NCI-H526 (cell line): ENCODE measurements around the gene APLNR.
A peak's percentile ranks its signal among the peaks of the same experiment; 100 is the strongest.

Source experiments
- DNase-seq, 2 experiments: peaks; one replicate each; lab custom pipeline; 2025; lab: John Stamatoyannopoulos, UW

Gene APLNR

DNA sequence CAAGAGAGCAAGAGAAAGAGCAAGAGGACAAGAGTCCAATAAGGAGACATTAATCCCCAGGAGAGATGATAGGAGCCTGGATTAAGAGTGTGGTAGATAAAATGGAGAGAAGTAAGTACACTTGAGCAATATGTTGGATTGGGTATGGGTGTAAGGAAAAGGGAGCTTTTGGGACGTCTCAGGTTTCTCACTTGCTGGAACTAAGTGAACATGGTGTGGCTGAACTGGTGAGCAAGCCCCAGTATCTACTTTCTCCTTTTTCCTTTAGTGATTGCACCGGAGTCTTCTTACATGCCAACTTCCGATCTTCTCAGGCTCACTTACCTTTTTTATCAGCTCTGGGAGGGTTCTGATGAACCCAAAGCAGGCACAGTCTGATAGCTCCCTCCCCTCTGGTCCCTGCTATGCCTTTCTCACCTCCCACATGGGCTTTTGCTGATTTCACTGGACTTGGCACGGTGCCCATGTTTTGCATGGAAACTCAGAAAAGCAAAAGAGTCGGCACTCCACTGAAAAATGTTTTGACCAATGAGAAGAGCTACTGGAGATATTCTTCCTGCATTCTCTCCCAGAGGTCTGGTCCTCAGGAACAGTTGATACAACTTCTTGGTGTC, 14.5 kb upstream of the APLNR start:
- DNase-seq: no peak

DNA sequence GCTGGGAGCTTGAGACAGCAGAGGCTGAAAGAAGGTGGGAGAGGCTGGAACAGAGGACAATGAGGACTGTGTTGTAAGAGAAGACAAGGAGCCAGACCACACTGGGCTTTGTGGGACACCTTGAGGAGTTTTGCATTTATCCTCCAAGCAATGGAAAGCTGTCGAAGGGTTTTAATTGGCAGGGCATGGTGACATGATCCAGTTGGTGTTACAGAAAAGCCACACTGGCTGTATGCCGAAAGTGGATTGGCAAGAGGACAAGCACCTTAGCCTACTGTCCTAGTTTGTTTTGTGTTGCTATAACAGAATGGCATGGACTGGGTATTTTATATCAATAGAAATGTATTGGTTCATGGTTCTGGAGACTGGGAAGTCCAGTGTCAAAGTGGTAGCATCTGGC, 14.0 kb upstream of the APLNR start:
- DNase-seq: no peak

DNA sequence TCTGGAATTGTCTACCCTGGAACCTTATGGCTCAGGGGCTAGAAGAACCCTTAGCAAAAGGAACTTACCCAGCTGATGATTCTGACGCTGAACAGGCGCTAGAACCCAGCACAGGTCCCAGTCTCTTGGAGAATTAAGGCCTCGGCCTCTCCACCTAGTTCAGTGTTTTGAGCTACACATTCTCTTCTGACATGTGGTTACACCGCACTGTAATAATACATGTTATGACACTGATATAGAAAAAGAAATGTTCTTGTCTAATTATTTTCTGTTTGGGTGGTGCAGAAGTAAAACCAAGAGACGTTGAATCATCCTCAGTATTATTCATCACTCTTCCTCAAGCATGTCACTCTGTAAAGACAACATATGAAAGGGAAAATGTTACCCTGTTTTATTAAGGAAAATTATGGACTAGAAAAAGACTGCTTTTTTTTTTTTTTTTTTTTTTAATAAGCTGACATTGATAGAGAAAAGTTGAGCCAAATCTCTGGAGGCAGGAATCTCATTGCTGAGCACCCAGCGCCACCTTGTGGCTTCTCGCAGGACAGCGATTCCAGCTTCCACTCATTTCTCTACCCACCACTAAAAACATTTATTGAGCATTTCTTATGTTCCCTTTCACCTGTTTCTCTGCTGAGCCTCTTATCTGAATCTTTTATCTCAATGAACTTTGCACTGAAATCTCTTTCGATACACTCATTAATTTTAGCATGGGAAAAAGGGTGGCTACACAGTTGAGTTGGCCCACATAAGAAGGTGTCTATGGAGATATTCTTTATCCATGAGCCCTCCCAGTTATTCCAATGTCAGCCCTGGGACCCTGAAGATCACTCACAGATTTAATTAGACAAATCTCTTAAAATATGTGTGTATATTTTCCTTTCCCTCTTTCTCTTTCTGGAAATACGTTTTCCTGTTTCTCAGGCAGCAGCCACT, 12.6 kb upstream of the APLNR start:
- DNase-seq: peak in 1 of 2 experiments; percentile 65

DNA sequence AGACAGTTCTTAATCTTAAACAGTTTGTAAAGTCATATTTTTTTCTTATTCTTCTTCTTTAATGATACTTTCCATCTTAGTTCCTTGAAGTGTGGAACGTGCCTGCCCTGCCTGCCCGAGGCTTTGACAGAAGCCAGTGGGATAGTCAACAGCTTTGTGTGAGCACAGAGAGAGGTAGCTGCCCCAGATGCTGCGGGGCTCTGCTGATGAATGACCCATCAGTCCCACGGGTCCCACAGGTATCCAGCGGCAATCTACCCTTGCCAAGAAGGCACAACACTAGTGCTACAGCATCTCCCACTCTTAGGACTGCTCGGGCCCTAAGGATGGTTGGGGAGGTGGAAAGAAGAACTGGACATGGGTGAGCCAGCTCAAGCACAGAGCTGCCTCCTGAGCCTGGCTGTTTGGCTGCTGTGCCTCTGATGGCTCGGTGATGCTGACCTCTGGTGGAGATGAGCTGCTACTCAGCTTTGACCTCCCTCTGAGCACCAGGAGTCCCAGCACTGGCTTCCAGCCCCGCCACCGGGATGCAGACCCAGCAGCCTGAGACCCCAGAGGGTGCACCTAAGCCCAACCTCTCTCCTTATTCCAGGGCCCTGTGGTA, 11.8 kb upstream of the APLNR start:
- DNase-seq: peak; percentile 34 to 81

DNA sequence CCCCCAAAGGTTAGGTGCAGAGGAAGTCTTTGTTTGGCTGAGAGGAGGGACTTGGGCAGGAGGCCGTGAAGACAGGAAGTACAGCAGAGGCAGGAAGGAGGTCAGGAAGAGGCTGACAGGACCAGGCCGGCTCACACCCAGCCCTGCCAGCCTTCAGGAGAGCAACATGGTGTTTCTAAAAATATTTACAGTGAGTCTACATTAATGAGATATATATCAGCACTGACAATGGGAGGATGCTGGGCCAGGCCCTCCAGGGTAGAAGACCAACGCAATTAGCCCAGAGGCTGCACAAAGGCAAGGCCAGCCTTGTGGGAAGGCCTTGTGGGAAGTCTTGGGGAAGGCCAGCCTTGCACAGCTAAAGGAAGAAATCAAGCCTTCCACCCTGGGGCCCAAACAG, 7.9 kb upstream of the APLNR start:
- DNase-seq: no peak

DNA sequence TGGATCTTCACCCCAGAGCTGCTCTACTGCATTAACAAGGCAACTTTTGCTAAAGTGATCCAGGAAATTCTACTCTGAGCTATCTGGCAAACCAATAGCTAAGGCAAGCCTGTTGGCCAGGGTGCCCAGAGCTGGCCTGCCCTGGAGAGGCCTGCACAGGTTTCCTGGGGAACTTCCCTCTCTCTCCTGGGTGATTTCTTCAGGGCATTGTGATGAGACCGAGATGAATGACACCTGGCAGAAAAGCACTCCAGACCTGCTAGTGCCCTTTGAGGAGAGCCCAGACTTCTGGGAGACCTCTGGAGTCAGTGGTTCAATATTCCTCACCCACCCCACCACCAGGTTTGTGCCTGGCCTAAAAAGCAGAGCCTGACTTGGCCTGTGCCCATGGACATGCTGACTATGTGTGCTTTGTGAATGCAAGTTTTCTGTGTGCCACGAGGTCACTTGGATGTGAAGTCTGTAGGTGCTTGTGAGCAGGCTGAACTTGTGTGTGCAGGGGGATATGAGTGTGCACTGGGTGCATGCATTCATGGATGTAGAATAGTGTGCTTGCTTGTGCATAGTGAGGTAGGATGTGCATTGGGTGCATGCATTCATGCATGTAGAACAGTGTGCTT, 4.4 kb upstream of the APLNR start:
- no peak for DNase-seq

DNA sequence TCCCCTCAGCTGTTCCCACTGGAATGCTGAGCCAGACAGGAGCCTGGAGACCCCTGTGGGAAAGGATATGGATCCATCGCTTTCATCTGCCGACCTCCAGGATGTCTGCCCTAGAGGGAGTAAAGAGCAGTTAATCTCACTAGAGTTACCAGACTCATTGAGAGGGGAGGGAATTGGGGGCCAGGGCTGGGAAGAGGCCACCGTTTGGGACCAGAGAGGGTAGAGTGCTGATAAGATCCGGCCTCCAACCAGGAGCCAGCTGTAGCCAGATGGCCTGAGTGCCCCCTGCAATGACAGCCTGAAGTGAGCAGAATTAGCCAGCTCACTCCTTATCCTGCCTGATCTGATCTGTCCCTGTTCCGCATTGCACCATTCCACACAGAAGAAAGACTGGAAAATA, 3.7 kb upstream of the APLNR start:
- no peak for DNase-seq

DNA sequence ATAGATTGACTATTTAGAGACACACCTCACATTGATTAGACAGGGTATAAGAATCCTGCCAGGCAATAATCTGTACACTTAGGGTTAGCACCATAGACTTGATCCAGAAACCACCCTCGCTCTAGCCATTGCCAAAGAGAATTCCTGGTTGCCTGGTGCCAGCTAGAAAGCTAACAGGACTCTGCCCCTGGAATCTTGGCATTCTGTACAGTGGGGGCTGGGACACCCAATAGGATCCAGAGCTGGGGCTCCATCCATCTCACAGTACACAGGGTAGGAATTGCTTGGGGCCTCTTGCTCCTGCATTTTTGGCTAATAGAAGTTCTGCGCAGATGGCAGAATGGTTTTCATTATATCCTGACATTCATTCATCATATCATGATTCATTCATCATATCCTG, 3.0 kb upstream of the APLNR start:
- no peak for DNase-seq

DNA sequence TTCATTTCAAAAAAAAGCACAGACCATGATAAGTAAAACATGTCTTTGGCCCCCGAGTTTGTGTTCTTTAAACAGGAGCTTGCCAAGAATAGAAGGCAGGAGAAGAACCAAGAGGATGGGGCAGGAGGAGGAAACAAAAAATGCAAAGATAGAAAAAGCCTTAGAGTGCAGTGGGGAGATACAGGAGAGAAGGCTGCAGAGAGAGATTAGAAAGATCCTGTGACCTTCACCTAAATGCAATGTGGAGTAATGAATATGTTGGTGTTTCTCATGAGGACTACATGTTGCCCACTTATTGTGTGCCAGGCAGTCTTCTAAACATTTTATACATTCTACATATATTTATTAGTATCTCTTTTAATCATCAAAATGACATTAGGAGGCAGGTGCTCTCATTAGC, 2.3 kb upstream of the APLNR start:
- DNase-seq: no peak

DNA sequence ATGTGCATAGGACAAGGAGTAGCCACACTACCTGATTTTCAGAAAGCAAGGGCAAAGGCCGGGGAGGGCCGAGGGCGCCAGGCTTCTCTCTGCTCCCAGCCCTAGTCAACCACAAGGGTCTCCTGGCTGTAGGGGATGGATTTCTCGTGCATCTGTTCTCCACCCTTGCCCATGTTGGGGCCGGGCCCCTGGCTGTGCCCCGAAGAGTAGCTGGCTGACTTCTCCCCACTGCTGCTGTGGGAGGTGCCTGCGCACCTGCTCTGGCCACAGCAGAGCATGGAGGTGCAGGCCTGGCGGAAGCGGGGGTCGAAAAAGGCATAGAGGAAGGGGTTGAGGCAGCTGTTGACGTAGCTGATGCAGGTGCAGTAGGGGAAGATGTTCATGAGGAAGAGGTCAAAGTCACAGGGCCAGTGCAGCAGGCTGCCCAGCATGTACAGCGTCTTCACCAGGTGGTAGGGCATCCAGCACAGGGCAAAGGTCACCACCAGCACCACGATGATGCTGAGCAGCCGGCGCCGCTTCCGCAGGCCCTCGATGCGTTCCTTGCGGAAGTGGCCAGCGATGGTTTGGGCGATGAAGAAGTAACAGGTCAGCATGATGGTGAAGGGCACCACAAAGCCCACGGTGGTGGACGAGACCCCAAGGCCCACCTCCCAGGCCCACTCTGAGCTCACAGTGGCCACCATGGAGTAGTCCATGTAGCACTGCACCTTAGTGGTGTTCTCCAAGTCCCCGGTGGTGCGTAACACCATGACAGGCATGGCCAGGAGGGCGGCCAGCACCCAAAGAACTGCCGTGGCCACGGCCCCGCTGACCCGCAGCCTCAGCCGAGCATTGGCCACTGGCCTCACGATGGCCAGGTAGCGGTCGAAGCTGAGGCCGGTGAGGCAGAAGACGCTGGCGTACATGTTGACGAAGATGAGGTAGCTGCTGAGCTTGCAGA, 1.0 kb downstream of the APLNR start:
- no peak for DNase-seq

DNA sequence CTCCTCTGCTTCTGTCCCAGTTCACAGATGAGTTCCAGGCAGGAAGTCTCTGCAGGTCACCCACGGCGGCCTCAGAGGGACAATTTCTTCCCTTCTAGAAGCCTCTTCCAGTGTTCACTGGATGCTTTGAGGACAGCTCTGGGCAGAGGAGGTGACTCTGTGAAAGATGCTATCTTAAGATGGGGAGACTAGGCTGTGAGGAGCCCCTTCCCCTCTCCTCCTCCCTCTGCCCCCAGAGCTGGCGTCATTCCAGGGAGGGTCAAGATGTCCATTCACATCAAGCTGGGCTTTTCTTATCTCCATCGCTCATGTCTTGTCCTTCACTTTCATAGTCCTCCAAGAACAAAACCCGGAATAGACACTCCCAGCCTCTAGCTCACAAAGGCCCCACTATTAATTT, 3.3 kb downstream of the APLNR start:
- no peak for DNase-seq

DNA sequence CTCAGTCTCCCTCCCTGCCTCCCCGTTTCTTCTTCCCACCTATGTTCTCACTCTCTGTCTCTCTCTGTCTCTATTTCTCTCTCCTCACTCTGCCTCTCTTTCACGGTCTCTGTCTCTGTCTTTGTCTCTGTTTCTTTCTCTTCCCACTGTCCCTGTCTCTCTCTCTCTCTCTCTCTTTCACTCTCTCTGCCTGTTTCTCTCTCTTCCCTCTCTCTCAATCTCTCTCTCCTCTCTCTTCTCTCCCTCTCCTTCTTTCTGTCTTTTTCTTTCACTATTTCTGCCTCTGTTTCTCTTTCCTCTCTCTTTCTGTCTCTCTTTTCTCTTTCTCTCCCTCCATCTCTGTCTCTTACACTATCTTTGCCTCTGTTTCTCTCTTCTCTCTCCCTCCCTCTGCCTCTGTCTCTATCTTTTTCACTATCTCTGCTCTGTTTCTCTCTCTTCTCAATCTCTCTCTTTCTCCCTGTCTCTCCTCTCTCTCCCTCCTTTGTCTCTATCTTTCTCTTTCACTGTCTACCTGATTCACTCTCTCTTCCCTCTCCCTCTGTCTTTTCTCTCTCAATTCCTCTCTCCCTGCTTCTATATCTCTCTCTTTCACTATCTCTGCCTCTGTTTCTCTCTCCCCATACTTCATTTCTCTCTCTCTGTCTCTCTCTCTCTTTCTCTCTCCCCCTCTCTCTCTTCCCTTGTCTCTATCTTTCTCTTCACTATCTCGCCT, 5.4 kb downstream of the APLNR start:
- DNase-seq: no peak

DNA sequence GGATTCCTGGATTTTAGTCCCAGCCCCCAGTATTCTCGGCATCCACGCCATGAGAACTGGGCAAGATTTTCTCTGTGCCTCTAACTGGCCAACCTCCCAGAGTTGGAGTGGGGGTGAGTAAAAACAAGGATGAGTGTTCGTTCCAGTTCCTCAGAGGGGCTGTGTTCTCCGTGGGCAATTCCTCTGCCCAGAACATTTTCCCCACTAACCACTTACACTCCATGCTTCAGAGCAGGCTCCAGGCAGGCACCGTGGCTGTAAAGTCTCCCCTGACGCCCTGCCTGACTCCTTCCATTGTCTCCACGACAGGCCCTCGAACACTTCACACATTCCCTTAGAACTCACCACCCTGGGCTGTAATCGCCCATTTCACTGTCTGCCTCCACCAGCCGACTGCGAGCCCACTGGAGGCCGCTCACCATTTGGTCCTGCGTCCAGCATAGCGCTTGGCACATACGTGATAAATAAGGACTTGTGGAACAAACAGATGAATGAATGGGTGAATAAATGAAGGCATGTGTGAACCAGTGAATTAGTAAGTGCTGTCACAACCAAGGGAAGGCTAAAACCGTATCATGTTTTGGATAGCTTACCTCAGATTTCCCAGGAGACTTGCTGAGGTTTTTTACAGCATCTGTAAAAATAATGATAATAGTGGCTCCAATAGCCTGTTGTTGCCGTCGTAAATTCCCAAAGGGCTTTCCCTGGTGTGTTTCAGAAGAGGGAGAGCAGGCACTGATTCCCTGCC, 6.1 kb downstream of the APLNR start:
- DNase-seq: no peak

DNA sequence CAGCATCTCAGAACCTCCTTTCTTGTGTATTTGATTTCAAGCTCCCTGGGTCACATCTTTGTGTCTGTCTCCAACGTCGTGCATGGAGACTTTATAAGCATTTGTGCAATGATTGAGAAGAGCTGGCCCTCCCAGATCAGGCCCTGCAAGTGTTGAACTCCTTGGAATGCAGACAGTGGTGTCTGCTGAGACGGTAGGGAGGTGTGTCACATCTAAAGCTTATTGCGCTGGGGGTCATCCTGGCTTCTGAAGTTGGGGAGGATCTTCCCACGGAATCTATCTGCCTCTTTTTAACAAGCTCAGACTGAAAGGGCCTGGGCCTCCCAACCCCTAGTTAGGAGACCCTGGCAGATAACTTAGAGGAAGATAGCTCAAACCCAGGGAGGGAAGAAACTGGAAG, 6.7 kb downstream of the APLNR start:
- no peak for DNase-seq

DNA sequence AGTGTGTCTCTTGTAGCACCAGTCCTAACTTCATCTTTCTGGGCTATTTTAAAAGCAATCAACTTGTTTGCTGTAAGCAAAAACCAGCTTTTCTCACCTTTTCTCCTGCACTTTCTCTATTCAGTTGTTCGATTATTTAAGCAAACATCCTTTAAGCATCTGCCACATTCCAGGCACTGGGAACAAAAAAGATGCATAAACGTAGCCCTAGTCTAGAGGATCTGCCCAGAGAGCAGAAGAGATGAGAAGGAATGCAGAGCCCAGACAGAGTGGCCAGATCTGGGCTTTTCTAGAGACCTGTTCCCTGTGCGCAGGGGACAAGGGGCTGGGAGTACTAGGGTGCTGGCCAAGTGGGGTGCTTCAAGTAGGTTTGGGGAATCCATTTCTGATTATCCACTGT, 8.4 kb downstream of the APLNR start:
- DNase-seq: no peak

DNA sequence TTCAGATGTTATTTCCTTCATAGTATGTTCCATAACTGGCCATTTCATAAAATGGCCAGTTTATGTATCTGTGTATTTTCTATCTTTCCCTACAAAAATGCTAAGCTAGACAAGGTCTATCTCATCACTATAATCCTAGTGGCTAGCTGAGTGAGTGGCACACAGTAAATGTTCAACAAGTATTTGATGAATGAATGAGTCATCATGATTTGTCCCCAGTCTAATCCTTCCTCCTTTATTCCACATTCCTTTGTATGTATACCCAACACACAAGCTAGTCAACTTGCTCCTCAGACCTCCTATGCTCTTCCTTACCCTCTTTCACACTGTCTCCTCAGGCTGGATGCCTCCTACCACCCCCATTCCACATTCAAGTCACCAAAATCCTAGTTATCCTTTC, 12.5 kb downstream of the APLNR start:
- no peak for DNase-seq

DNA sequence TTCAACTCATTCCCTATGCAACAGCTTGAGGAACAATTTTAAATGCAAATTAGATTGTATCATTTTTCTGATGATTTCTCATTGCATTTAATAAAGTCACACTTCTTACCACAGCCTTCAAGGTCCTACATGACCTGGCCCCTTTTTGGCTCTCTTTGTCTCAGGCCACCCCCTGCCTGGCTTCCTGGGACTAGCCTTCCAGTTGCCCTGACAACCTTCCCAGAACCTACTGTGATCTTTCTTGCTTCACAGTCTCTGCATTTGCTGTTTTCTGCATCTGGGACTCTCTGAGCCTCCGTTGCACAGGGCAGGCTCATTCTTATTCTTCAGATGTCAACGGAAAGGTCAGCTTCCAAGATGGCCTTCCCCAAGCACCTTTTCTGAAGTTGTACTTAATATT, 12.9 kb downstream of the APLNR start:
- DNase-seq: no peak

DNA sequence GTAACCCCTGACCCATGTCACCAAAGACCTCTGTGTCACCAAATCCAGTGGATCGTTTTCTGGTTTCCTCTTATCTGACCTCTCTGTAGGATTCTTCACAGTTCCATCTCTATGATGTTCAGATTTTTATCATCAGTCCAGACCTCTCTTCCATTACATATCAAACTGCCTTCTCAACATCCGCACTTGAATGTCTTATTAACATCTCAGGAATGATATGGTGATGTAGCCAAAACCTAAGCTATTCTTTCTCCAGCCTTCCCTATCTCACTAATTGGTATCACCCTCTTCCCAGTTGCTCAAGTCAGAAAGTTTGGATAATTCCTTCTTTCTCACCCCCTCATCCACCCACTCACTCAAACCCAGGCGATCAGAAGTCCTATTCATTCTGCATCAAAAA, 13.4 kb downstream of the APLNR start:
- DNase-seq: no peak

DNA sequence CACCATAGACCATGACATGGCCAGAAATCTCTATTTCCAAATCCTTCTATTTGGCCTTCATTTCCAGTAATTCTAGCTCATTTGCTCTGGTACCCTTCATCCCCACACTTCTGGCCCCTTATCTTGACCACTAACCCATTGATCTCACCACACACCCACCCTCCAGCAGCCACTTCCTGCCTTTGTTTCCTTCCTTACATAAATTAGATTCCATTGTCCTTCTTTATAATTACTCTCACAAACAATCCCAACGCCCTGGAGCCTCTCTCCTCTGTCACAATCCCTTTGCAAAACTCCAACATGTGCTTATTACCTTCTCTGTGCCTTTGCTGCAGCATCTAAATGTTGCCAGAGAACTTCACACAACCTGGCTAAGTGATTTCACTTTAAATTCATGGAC, 14.8 kb downstream of the APLNR start:
- DNase-seq: no peak

DNA sequence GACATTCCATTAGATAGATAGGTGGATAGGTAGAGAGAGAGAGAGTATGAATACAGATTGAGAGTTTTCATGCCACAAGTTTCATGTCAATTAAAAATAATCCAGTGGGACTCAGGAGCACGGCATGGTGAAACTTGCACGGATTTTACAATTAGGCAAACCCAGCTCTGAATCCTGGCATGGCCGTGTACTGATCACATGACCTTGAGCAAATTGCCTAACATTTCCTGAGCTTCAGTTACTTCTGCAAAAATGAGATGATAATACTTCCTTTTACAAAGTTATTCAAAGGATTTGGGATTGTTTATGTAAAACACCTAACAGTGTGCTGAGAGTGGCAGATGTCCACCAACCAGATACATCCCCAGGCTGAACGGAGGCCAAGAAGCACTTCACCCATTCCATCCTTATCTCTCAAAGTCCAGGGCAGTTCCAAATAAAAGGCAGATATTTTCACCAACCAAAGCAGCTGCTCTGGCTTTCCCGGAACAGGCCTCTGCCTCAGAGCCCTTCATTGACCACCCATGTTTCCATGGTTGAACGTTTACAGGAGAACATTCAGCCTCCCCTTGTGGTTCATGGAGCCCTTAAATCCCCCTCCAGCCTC, 17.9 kb downstream of the APLNR start:
- DNase-seq: no peak
